SU-DHL-6 (cell line): ENCODE data around the gene TNIP1.

Experiments used
- EZH2phosphoT487 ChIP-seq: fragments of 200-600 bp; sonication (generic), shearing (Covaris generic); conservative IDR thresholded peaks from 2 replicates; pipeline ENCODE4 v1.6.1; 2018; ENCODE audit warnings: mild to moderate bottlenecking, antibody characterized with exemption, low read length, moderate library complexity, mixed read lengths
- TF ChIP-seq, protein P1 (sequence below): fragments of 200-600 bp; sonication (generic); IDR thresholded peaks from one replicate; pipeline ENCODE4 v1.5.1; 2017; ENCODE audit warnings: antibody characterized with exemption, mild to moderate bottlenecking, low read length, moderate library complexity; ENCODE audit not compliant: insufficient read depth, poor library complexity, severe bottlenecking

GRCh38 chr5:151106509-151106908 is 25.7 kb upstream of the TNIP1 start:
- TF ChIP-seq, protein P1, sequence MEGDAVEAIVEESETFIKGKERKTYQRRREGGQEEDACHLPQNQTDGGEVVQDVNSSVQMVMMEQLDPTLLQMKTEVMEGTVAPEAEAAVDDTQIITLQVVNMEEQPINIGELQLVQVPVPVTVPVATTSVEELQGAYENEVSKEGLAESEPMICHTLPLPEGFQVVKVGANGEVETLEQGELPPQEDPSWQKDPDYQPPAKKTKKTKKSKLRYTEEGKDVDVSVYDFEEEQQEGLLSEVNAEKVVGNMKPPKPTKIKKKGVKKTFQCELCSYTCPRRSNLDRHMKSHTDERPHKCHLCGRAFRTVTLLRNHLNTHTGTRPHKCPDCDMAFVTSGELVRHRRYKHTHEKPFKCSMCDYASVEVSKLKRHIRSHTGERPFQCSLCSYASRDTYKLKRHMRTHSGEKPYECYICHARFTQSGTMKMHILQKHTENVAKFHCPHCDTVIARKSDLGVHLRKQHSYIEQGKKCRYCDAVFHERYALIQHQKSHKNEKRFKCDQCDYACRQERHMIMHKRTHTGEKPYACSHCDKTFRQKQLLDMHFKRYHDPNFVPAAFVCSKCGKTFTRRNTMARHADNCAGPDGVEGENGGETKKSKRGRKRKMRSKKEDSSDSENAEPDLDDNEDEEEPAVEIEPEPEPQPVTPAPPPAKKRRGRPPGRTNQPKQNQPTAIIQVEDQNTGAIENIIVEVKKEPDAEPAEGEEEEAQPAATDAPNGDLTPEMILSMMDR, result no peak
- no peak for TF ChIP-seq EZH2phosphoT487
